Measurements from ENCODE around the gene FRZB.
"Not testable (repeated sequence)": the region's sequence is repeated elsewhere in the genome, so short reads cannot be mapped to it uniquely, and the experiment has no call there.

The FRZB gene

GRCh38 chr2:182890773-182891378 is 24.4 kb upstream of the FRZB start:
- H3K9ac ChIP-seq (ENCODE audit: low read length in 2 of 2) = no peak overlapping the region

DNA sequence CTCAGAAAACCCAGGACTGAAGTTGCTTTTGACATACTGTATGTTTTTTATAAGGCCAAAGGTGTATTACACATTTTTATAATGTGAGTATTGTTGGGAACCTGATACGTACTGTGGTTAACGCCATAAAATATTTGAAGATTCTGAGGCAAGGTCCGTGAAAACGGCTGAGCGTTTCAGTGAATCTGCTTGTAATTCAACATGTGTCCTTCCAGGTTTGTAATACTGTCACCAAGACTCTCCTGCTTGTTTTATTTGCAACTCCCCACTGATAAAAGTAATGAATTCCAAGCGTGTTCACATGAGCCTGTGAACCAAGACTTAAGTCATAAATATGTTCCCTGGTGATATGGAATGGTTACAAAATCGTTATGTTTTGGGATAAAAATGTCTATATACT is 23.9 kb upstream of the FRZB start:
- Histone ChIP-seq H3K4me1 (ENCODE audit: control insufficient read depth, insufficient read depth, low read length) (peaks cover 4% of the 10 kb centered on the region), H3K27me3 (ENCODE audit: control insufficient read depth in 1 of 2, insufficient read depth in 2 of 2, low read length in 2 of 2) (no peaks in the 10 kb centered on the region), H3K36me3 (ENCODE audit: control insufficient read depth in 2 of 2, insufficient read depth in 2 of 2, low read length in 2 of 2) (no peaks in the 10 kb centered on the region), H3K9me3 (ENCODE audit: control insufficient read depth in 2 of 2, low read length in 2 of 2) (no peaks in the 10 kb centered on the region), H3K9ac (ENCODE audit: low read length in 2 of 2) (no peak overlapping the region), H3K27ac (ENCODE audit: low read length) (no peak overlapping the region), H3K4me3 (ENCODE audit: low read length in 2 of 2) (no peak overlapping the region)

More at GRCh38 chr2:182890773-182891378, 24.4 kb upstream of the FRZB start:
- H3K9me3 ChIP-seq (ENCODE audit: control insufficient read depth in 2 of 2, low read length in 2 of 2) = no peaks in the 10 kb centered on the region
- H3K4me3 ChIP-seq (ENCODE audit: low read length in 2 of 2) = no peak overlapping the region
- H3K36me3 ChIP-seq (ENCODE audit: control insufficient read depth in 2 of 2, insufficient read depth in 2 of 2, low read length in 2 of 2) = no peaks in the 10 kb centered on the region
- H3K4me1 ChIP-seq (ENCODE audit: control insufficient read depth, insufficient read depth, low read length) = peaks cover 4% of the 10 kb centered on the region
- no peaks in the 10 kb centered on the region for H3K27me3 ChIP-seq (ENCODE audit: control insufficient read depth in 1 of 2, insufficient read depth in 2 of 2, low read length in 2 of 2)
- no peak overlapping the region for H3K27ac ChIP-seq (ENCODE audit: low read length)

DNA sequence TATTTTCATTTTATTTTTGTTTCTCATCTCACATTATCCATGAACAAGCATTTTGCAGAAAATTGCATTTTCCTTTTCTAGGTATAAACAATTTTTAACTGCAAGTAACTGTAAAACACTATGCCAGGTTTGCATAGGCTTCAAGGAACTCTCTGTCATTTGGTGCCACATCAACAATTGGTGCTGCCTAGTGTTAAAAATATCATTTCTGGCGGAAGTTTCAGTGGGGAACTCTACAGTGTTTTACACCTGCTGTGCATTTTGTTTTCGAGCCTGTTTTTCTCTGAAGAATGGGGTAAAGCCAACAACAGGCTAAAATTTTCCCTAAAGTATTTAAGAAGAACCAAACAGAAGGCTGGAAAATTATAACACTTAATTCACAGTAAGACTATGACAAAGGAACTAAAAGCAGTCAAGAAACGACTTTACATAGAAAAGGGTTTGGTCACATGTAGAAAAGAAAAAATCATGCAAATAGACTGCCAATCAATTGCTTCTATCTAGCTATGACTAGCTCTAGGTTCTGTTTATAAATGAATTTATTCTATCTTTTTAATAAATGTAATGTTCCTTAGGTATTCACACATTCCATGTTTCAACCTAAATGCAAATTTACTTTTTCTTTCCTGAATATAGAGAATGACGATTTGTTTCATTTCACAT is 21.4 kb upstream of the FRZB start:
- no peaks in the 10 kb centered on the region for H3K36me3 ChIP-seq (ENCODE audit: control insufficient read depth in 2 of 2, insufficient read depth in 2 of 2, low read length in 2 of 2)
- H3K27ac ChIP-seq (ENCODE audit: low read length) = no peak overlapping the region
- no peak overlapping the region for H3K9ac ChIP-seq (ENCODE audit: low read length in 2 of 2)
- no peak overlapping the region for H3K4me3 ChIP-seq (ENCODE audit: low read length in 2 of 2)
- no peaks in the 10 kb centered on the region for H3K9me3 ChIP-seq (ENCODE audit: control insufficient read depth in 2 of 2, low read length in 2 of 2)
- no peaks in the 10 kb centered on the region for H3K4me1 ChIP-seq (ENCODE audit: control insufficient read depth, insufficient read depth, low read length)
- H3K27me3 ChIP-seq (ENCODE audit: control insufficient read depth in 1 of 2, insufficient read depth in 2 of 2, low read length in 2 of 2) = no peaks in the 10 kb centered on the region

- Histone ChIP-seq H3K27ac (ENCODE audit: low read length) (no peak overlapping the region), H3K4me1 (ENCODE audit: control insufficient read depth, insufficient read depth, low read length) (no peaks in the 10 kb centered on the region), H3K36me3 (ENCODE audit: control insufficient read depth in 2 of 2, insufficient read depth in 2 of 2, low read length in 2 of 2) (no peaks in the 10 kb centered on the region), H3K9me3 (ENCODE audit: control insufficient read depth in 2 of 2, low read length in 2 of 2) (no peaks in the 10 kb centered on the region), H3K4me3 (ENCODE audit: low read length in 2 of 2) (no peak overlapping the region), H3K9ac (ENCODE audit: low read length in 2 of 2) (no peak overlapping the region), H3K27me3 (ENCODE audit: control insufficient read depth in 1 of 2, insufficient read depth in 2 of 2, low read length in 2 of 2) (no peaks in the 10 kb centered on the region)
These were observed 20.7 kb upstream of the FRZB start for GRCh38 chr2:182887093-182887492.

- Histone ChIP-seq H3K27me3 (ENCODE audit: control insufficient read depth in 1 of 2, insufficient read depth in 2 of 2, low read length in 2 of 2) (no peaks in the 10 kb centered on the region), H3K4me1 (ENCODE audit: control insufficient read depth, insufficient read depth, low read length) (no peaks in the 10 kb centered on the region), H3K27ac (ENCODE audit: low read length) (no peak overlapping the region), H3K9me3 (ENCODE audit: control insufficient read depth in 2 of 2, low read length in 2 of 2) (no peaks in the 10 kb centered on the region), H3K36me3 (ENCODE audit: control insufficient read depth in 2 of 2, insufficient read depth in 2 of 2, low read length in 2 of 2) (no peaks in the 10 kb centered on the region), H3K4me3 (ENCODE audit: low read length in 2 of 2) (no peak overlapping the region), H3K9ac (ENCODE audit: low read length in 2 of 2) (no peak overlapping the region)
These were observed 19.3 kb upstream of the FRZB start for GRCh38 chr2:182885771-182886170.

GRCh38 chr2:182883451-182883850 is 17.0 kb upstream of the FRZB start:
- Histone ChIP-seq H3K4me1 (ENCODE audit: control insufficient read depth, insufficient read depth, low read length) (no peaks in the 10 kb centered on the region), H3K27ac (ENCODE audit: low read length) (no peak overlapping the region), H3K27me3 (ENCODE audit: control insufficient read depth in 1 of 2, insufficient read depth in 2 of 2, low read length in 2 of 2) (no peaks in the 10 kb centered on the region), H3K4me3 (ENCODE audit: low read length in 2 of 2) (no peak overlapping the region), H3K9me3 (ENCODE audit: control insufficient read depth in 2 of 2, low read length in 2 of 2) (no peaks in the 10 kb centered on the region), H3K36me3 (ENCODE audit: control insufficient read depth in 2 of 2, insufficient read depth in 2 of 2, low read length in 2 of 2) (no peaks in the 10 kb centered on the region), H3K9ac (ENCODE audit: low read length in 2 of 2) (no peak overlapping the region)

- H3K27me3 ChIP-seq (ENCODE audit: control insufficient read depth in 1 of 2, insufficient read depth in 2 of 2, low read length in 2 of 2); H3K4me3 ChIP-seq (ENCODE audit: low read length in 2 of 2); H3K9ac ChIP-seq (ENCODE audit: low read length in 2 of 2); H3K4me1 ChIP-seq (ENCODE audit: control insufficient read depth, insufficient read depth, low read length); H3K27ac ChIP-seq (ENCODE audit: low read length); H3K36me3 ChIP-seq (ENCODE audit: control insufficient read depth in 2 of 2, insufficient read depth in 2 of 2, low read length in 2 of 2); H3K9me3 ChIP-seq (ENCODE audit: control insufficient read depth in 2 of 2, low read length in 2 of 2): not testable (repeated sequence)
These were observed 13.7 kb upstream of the FRZB start for GRCh38 chr2:182880100-182880499.

GRCh38 chr2:182876653-182877052 is 10.2 kb upstream of the FRZB start:
- H3K9ac ChIP-seq (ENCODE audit: low read length in 2 of 2); H3K27me3 ChIP-seq (ENCODE audit: control insufficient read depth in 1 of 2, insufficient read depth in 2 of 2, low read length in 2 of 2); H3K9me3 ChIP-seq (ENCODE audit: control insufficient read depth in 2 of 2, low read length in 2 of 2); H3K36me3 ChIP-seq (ENCODE audit: control insufficient read depth in 2 of 2, insufficient read depth in 2 of 2, low read length in 2 of 2); H3K27ac ChIP-seq (ENCODE audit: low read length); H3K4me1 ChIP-seq (ENCODE audit: control insufficient read depth, insufficient read depth, low read length); H3K4me3 ChIP-seq (ENCODE audit: low read length in 2 of 2): not testable (repeated sequence)

DNA sequence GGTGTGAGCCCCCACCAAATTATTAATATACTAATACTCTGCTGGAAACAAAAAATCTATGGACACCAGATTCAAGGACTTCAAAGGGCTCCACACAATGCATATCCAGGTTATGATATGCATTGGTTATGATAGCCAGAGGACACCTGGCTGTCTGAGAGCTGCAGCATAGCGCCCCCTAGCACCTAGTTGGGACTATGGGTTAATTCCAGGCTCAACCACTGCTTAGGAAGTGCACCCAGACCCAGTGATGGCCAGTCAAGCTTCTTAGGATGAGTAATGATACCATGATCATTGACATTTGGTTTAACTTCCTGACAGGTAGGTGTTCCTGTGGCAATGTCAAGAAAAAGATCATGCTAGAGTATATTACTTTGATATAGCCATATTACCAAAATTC is 3.8 kb upstream of the FRZB start:
- no peak overlapping the region for H3K4me3 ChIP-seq (ENCODE audit: low read length in 2 of 2)

GRCh38 chr2:182868054-182868796 is 1.8 kb upstream of the FRZB start:
- Histone ChIP-seq H3K4me1 (ENCODE audit: control insufficient read depth, insufficient read depth, low read length) (peaks cover 24% of the 10 kb centered on the region), H3K27me3 (ENCODE audit: control insufficient read depth in 1 of 2, insufficient read depth in 2 of 2, low read length in 2 of 2) (no peaks in the 10 kb centered on the region), H3K9ac (ENCODE audit: low read length in 2 of 2) (no peak overlapping the region), H3K4me3 (ENCODE audit: low read length in 2 of 2) (no peak overlapping the region), H3K27ac (ENCODE audit: low read length) (no peak overlapping the region), H3K9me3 (ENCODE audit: control insufficient read depth in 2 of 2, low read length in 2 of 2) (no peaks in the 10 kb centered on the region), H3K36me3 (ENCODE audit: control insufficient read depth in 2 of 2, insufficient read depth in 2 of 2, low read length in 2 of 2) (no peaks in the 10 kb centered on the region)

More for the DNA sequence above, 3.8 kb upstream of the FRZB start:
- H3K9me3 ChIP-seq (ENCODE audit: control insufficient read depth in 2 of 2, low read length in 2 of 2) = no peaks in the 10 kb centered on the region
- no peaks in the 10 kb centered on the region for H3K27me3 ChIP-seq (ENCODE audit: control insufficient read depth in 1 of 2, insufficient read depth in 2 of 2, low read length in 2 of 2)
- H3K27ac ChIP-seq (ENCODE audit: low read length) = no peak overlapping the region
- H3K9ac ChIP-seq (ENCODE audit: low read length in 2 of 2) = no peak overlapping the region
- H3K36me3 ChIP-seq (ENCODE audit: control insufficient read depth in 2 of 2, insufficient read depth in 2 of 2, low read length in 2 of 2) = no peaks in the 10 kb centered on the region
- H3K4me1 ChIP-seq (ENCODE audit: control insufficient read depth, insufficient read depth, low read length) = peaks cover 20% of the 10 kb centered on the region
